ENCODE results near the gene BARD1.

DNA sequence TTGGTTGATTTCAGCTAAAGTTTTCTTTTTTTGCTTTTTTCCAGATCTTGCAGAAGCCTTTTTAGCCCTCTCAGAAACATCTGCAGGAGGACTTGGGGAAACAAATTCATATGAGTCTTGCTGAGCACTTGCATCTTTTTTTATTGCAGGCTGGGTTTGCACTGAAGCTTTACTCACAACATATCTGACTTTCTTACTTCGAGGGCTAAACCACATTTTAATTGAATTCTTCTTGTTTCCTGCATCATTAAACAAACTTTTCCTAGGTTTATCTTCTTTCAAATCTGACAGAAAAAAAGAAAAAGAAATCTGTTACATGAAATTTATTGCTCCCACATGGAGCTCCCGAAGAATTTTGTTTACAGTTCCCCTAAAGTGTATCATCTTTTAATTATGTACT is 28.3 kb downstream of the BARD1 start:
- TF ChIP-seq TAF1 (conservative IDR thresholded peaks at IDR 0.05) (no peak), GABPA (IDR thresholded peaks at IDR 0.05 in 1 of 2, conservative IDR thresholded peaks at IDR 0.05 in 1 of 2) (no peak), JUND (IDR thresholded peaks at IDR 0.05) (no peak)
- TF ChIP-seq, protein P1, sequence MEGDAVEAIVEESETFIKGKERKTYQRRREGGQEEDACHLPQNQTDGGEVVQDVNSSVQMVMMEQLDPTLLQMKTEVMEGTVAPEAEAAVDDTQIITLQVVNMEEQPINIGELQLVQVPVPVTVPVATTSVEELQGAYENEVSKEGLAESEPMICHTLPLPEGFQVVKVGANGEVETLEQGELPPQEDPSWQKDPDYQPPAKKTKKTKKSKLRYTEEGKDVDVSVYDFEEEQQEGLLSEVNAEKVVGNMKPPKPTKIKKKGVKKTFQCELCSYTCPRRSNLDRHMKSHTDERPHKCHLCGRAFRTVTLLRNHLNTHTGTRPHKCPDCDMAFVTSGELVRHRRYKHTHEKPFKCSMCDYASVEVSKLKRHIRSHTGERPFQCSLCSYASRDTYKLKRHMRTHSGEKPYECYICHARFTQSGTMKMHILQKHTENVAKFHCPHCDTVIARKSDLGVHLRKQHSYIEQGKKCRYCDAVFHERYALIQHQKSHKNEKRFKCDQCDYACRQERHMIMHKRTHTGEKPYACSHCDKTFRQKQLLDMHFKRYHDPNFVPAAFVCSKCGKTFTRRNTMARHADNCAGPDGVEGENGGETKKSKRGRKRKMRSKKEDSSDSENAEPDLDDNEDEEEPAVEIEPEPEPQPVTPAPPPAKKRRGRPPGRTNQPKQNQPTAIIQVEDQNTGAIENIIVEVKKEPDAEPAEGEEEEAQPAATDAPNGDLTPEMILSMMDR (IDR thresholded peaks at IDR 0.05; ENCODE audit: low read depth, low read length, missing input control), result no peak
- TF ChIP-seq, protein P2, sequence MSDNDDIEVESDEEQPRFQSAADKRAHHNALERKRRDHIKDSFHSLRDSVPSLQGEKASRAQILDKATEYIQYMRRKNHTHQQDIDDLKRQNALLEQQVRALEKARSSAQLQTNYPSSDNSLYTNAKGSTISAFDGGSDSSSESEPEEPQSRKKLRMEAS (IDR thresholded peaks at IDR 0.05), result no peak
- TF ChIP-seq, protein P3, sequence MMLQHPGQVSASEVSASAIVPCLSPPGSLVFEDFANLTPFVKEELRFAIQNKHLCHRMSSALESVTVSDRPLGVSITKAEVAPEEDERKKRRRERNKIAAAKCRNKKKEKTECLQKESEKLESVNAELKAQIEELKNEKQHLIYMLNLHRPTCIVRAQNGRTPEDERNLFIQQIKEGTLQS (IDR thresholded peaks at IDR 0.05), result no peak

All from liver (tissue), 3 donors.